Hepatocyte (in vitro differentiated cells): Measurements from ENCODE around the gene NFRKB. TPM values are rescaled to one million over a fixed set of nuclear protein-coding genes. Genes with fewer than 3 reads are reported as not detected.
A peak's percentile ranks its signal among the peaks of the same experiment; 100 is the strongest.

ENCODE experiments used
- DNase-seq: peaks from one replicate; pipeline ENCODE4 v3.0.0-alpha.2; 2016; ENCODE audit warnings: low spot score
- H2AFZ ChIP-seq: fragments of 200-600 bp; sonication (generic); 2 replicates; pipeline ENCODE4 v1.6.0; 2016; ENCODE audit warnings: antibody characterized with exemption, mild to moderate bottlenecking
- H3K27ac ChIP-seq: fragments of 200-600 bp; sonication (generic); 2 replicates; pipeline ENCODE4 v1.5.1; 2016; ENCODE audit warnings: mild to moderate bottlenecking
- H3K27me3 ChIP-seq: fragments of 200-600 bp; sonication (generic); 2 replicates; pipeline ENCODE4 v1.6.1; 2016
- H3K36me3 ChIP-seq: fragments of 200-600 bp; sonication (generic); replicated peaks from 2 replicates; pipeline ENCODE4 v1.5.1; 2016; ENCODE audit warnings: low read depth; ENCODE audit not compliant: insufficient read depth
- H3K4me1 ChIP-seq: fragments of 200-600 bp; sonication (generic); 2 replicates; pipeline ENCODE4 v1.5.1; 2016; ENCODE audit warnings: mild to moderate bottlenecking, moderate library complexity; ENCODE audit not compliant: insufficient read depth
- H3K4me2 ChIP-seq: fragments of 200-600 bp; sonication (generic); 2 replicates; pipeline ENCODE4 v1.6.0; 2016
- H3K4me3 ChIP-seq: fragments of 200-600 bp; sonication (generic); 2 replicates; pipeline ENCODE4 v1.5.1; 2016; ENCODE audit warnings: mild to moderate bottlenecking
- H3K79me2 ChIP-seq: fragments of 200-600 bp; sonication (generic); 2 replicates; pipeline ENCODE4 v1.6.0; 2017; ENCODE audit warnings: mild to moderate bottlenecking
- H3K9me2 ChIP-seq: fragments of 200-600 bp; sonication (generic); replicated peaks from 2 replicates; pipeline ENCODE4 v1.6.0; 2017; ENCODE audit warnings: mild to moderate bottlenecking; ENCODE audit not compliant: insufficient read depth
- H3K9me3 ChIP-seq: fragments of 200-600 bp; sonication (generic); 2 replicates; pipeline ENCODE4 v1.5.1; 2016; ENCODE audit warnings: low read depth, mild to moderate bottlenecking
- H4K20me1 ChIP-seq: fragments of 200-600 bp; sonication (generic); 2 replicates; pipeline ENCODE4 v1.6.0; 2016; ENCODE audit warnings: mild to moderate bottlenecking; ENCODE audit not compliant: insufficient read depth, poor library complexity, severe bottlenecking
- EZH2 ChIP-seq: fragments of 200-600 bp; sonication (generic); IDR thresholded peaks from 2 replicates; pipeline ENCODE4 v1.6.1; 2016; ENCODE audit warnings: antibody characterized with exemption, mild to moderate bottlenecking, borderline replicate concordance
- EZH2phosphoT487 ChIP-seq: fragments of 200-600 bp; sonication (generic); IDR thresholded peaks from one replicate; pipeline ENCODE4 v1.6.1; 2018; ENCODE audit warnings: antibody characterized with exemption, mild to moderate bottlenecking, low read depth, moderate library complexity; ENCODE audit not compliant: unreplicated experiment, severe bottlenecking
- WGBS: methylation state at CpG from one replicate; pipeline ENCODE4 v1.1.6; 2016; ENCODE audit warnings: low lambda C conversion rate; ENCODE audit errors: missing lambda C conversion rate; 5-methylcytosine and 5-hydroxymethylcytosine counted together
- polyA plus RNA-seq: library from polyadenylated mRNA; unstranded; fragments of >200 nt; fragmentation: Nextera tagmentation; extraction: Ambion mirVana; gene quantifications from 2 replicates; pipeline ENCODE4 v1.2.1, GENCODE V29; 2016
- total RNA-seq: library from RNA; depleted of rRNA; stranded (reverse); fragments of >200 nt; gene quantifications from 2 replicates; pipeline ENCODE4 v1.2.3, GENCODE V29; 2014
- TF ChIP-seq, protein P1 (sequence below): fragments of 200-600 bp; sonication (generic); IDR thresholded peaks from 2 replicates; pipeline ENCODE4 v1.5.1; 2016; ENCODE audit warnings: antibody characterized with exemption, mild to moderate bottlenecking; ENCODE audit not compliant: poor library complexity

NFRKB gene
- total and polyA plus RNA-seq, 2 experiments from 2014 or later: 12.8 to 27.3 TPM

DNA sequence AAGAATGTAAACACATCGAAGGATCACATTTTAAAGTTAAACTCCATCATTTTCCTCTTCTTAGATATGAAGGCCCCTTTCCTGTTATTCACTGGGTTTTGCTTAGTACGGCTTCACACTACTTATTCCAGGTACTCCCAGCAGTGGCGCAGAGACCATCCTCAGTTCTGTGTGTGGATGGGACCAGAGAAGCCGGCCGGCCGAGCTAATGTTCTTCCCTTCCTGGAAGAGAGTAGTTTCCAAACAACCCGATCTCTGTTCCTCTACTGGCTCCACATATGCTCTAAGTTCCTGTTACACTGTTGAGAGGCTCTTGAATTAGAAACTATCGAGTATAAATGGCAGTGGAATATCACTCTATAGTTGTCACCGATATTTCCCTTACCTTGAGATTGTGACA lies 684 bp upstream of the NFRKB start:
- Histone ChIP-seq H3K36me3 (no peaks in the 10 kb centered on the region), H3K4me3 (peak overlapping the region; percentile 95), H3K9me2 (no peaks in the 10 kb centered on the region), H3K9me3 (no peaks in the 10 kb centered on the region), H2AFZ (peak overlapping the region; percentile 84), H3K27ac (peak overlapping the region; percentile 86), H3K27me3 (no peaks in the 10 kb centered on the region), H4K20me1 (no peaks in the 10 kb centered on the region), H3K4me1 (peaks cover 19% of the 10 kb centered on the region), H3K4me2 (peak overlapping the region; percentile 88), H3K79me2 (peaks cover 31% of the 10 kb centered on the region)
- no peak for DNase-seq
- 76% methylated on average over 9 of the region's 9 CpGs for WGBS
- TF ChIP-seq, protein P1, sequence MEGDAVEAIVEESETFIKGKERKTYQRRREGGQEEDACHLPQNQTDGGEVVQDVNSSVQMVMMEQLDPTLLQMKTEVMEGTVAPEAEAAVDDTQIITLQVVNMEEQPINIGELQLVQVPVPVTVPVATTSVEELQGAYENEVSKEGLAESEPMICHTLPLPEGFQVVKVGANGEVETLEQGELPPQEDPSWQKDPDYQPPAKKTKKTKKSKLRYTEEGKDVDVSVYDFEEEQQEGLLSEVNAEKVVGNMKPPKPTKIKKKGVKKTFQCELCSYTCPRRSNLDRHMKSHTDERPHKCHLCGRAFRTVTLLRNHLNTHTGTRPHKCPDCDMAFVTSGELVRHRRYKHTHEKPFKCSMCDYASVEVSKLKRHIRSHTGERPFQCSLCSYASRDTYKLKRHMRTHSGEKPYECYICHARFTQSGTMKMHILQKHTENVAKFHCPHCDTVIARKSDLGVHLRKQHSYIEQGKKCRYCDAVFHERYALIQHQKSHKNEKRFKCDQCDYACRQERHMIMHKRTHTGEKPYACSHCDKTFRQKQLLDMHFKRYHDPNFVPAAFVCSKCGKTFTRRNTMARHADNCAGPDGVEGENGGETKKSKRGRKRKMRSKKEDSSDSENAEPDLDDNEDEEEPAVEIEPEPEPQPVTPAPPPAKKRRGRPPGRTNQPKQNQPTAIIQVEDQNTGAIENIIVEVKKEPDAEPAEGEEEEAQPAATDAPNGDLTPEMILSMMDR: no peak
- TF ChIP-seq EZH2: no peak
- no peak for TF ChIP-seq EZH2phosphoT487

DNA sequence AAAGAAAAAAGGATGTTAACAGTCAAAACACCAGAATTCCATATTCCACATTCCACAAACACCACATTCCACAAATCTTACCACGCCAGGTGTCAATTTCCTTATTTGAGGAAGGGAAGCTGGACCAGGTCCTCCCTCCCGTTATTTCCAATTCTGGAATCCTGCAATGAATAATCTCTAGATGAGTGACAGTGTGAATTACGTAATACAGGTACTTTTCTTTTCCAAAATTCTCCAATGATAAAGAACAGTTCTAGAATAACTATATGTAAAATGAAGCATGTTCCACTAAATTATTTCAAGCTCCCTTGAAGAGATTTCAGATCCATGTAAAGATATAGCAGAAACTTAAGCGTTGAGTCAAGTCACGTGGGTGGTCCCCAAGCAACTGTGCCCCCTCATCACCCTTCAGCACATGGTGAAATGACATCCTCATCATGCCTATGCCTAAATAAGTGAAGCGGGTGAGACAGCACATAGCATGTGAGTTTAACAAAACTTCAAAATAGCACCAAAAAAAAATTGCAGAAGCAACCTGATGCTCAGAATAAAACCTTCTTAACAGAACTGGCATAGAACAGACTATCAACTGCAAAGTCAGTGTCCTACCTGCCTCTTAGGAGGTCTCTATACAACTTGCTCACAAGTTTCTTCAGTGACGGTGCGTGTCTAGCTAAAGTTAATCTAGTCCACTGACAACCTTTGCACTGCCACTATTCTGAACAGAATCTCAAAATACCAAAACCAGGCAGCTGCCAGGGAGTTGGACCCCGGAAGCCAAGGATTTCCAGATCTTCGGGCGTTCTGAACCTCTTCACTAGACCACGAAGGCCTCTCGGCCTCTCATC lies 876 bp downstream of the NFRKB start:
- H3K79me2 ChIP-seq: peaks cover 37% of the 10 kb centered on the region
- peaks cover 19% of the 10 kb centered on the region for H3K4me1 ChIP-seq
- H3K27ac ChIP-seq: peak overlapping the region; percentile 86
- H3K9me3 ChIP-seq: no peaks in the 10 kb centered on the region
- peak overlapping the region; percentile 88 for H3K4me2 ChIP-seq
- peak; percentile 28 for DNase-seq
- WGBS: 23% methylated on average over 13 of the region's 13 CpGs
- no peaks in the 10 kb centered on the region for H3K9me2 ChIP-seq
- TF ChIP-seq EZH2phosphoT487 (no peak), EZH2 (no peak)
- TF ChIP-seq, protein P1: no peak
- peak overlapping the region; percentile 84 for H2AFZ ChIP-seq
- H3K4me3 ChIP-seq: peak overlapping the region; percentile 95
- no peaks in the 10 kb centered on the region for H4K20me1 ChIP-seq
- no peaks in the 10 kb centered on the region for H3K27me3 ChIP-seq
- no peaks in the 10 kb centered on the region for H3K36me3 ChIP-seq

DNA sequence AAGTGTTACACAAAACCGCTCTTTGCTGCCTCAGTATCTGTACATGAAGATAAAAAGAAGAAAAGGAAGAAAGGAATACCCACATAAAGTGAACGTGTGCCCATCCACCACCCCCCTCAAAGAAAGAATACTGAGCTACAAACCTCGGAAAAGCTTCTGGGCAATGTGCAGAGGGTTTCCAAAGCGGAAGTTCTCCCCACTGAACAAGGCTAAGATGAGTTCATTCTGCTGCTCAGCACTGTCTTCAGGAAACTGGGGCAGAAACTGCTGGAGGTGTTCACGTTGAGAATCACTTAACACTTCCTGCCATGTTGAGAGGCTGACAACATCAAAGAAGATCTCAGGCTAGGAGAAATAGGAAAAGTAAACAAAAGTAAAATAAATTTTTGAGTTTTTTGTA lies 6.9 kb downstream of the NFRKB start:
- no peak for TF ChIP-seq EZH2
- no peak for DNase-seq
- Histone ChIP-seq H3K27me3 (no peaks in the 10 kb centered on the region), H3K4me1 (peaks cover 1% of the 10 kb centered on the region), H2AFZ (no peak overlapping the region), H3K27ac (no peak overlapping the region), H3K9me2 (no peaks in the 10 kb centered on the region), H3K4me3 (no peak overlapping the region), H3K36me3 (no peaks in the 10 kb centered on the region), H3K9me3 (no peaks in the 10 kb centered on the region), H4K20me1 (no peaks in the 10 kb centered on the region), H3K4me2 (no peak overlapping the region), H3K79me2 (peaks cover 19% of the 10 kb centered on the region)
- 94% methylated on average over 5 of the region's 5 CpGs for WGBS

DNA sequence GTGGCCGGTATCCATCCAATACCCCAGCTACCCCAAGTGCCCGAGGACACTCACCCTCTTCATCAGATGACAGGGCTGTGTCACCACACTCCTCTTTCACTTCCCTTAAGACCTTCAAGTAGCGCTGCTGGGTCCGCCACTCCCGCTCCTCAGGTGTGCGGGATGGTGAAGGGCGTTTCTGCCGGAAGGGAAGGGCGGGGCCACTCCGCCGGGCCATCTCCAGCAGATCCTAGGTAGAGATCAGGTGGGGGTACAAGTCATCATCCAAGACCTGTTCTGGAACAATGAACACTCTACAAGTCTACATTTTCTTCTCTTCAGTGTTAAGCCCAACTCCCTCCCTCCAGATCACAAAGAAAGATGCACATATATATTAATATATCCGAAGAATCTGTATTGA lies 10.0 kb downstream of the NFRKB start:
- no peak for DNase-seq
- Histone ChIP-seq H3K9me2 (no peaks in the 10 kb centered on the region), H3K9me3 (no peaks in the 10 kb centered on the region), H3K4me1 (no peaks in the 10 kb centered on the region), H3K27ac (no peak overlapping the region), H2AFZ (no peak overlapping the region), H3K27me3 (no peaks in the 10 kb centered on the region), H4K20me1 (no peaks in the 10 kb centered on the region), H3K36me3 (no peaks in the 10 kb centered on the region), H3K4me2 (no peak overlapping the region), H3K4me3 (no peak overlapping the region), H3K79me2 (peaks cover 3% of the 10 kb centered on the region)
- TF ChIP-seq, protein P1: no peak
- no peak for TF ChIP-seq EZH2phosphoT487
- TF ChIP-seq EZH2: no peak
- WGBS: 97% methylated on average over 12 of the region's 12 CpGs
